Breast epithelium (tissue), 4 donors: Measurements from ENCODE around the gene CENPW. TPM values are rescaled to one million over a fixed set of nuclear protein-coding genes. Genes with fewer than 3 reads are reported as not detected.

Source experiments
- DNase-seq, 2 donors: peaks; one replicate each; pipeline ENCODE4 v3.0.0-alpha.2; 2019; ENCODE audit warnings: low spot score in 2 of 2
- H3K27ac ChIP-seq, 2 donors: fragments of 200-600 bp; sonication (generic) in 1 of 2; one replicate each; pipeline ENCODE4 v1.5.1; 2016 to 2019; ENCODE audit warnings: mild to moderate bottlenecking in 1 of 2
- H3K27me3 ChIP-seq, 2 donors: fragments of 200-600 bp; sonication (generic) in 1 of 2; one replicate each; pipeline versions ENCODE4 v1.5.1 to v1.6.0; 2017 to 2019; ENCODE audit warnings: control low read depth in 1 of 2, mild to moderate bottlenecking in 1 of 2
- H3K36me3 ChIP-seq: fragments of 200-600 bp; one replicate; pipeline ENCODE4 v1.5.1; 2019
- H3K4me1 ChIP-seq, 2 donors: fragments of 200-600 bp; sonication (generic); one replicate each; pipeline ENCODE4 v1.5.1; 2016 to 2019; ENCODE audit warnings: control low read depth in 1 of 2
- H3K4me3 ChIP-seq, 3 donors: fragments of 200-600 bp; sonication (generic); 1 replicate in 2 of 3; 2 replicates in 1 of 3; pipeline ENCODE4 v1.5.1; 2016 to 2019; ENCODE audit warnings: mild to moderate bottlenecking in 3 of 3, moderate library complexity in 2 of 3
- H3K9me3 ChIP-seq, 2 donors: fragments of 200-600 bp; sonication (generic) in 1 of 2; one replicate each; pipeline ENCODE4 v1.5.1; 2016 to 2019; ENCODE audit warnings: control low read depth in 1 of 2
- CTCF ChIP-seq, 3 donors: fragments of 450-650 bp; IDR thresholded peaks; one replicate each; pipeline ENCODE4 v1.5.1; 2016 to 2017; ENCODE audit warnings: antibody characterized with exemption in 3 of 3, mild to moderate bottlenecking in 3 of 3, moderate library complexity in 3 of 3
- POLR2A ChIP-seq: fragments of 450-650 bp; IDR thresholded peaks from one replicate; pipeline ENCODE4 v1.6.1; 2016; ENCODE audit warnings: antibody characterized with exemption, mild to moderate bottlenecking, moderate library complexity
- POLR2AphosphoS5 ChIP-seq, 3 donors: sonication (generic); formaldehyde crosslinking; IDR thresholded peaks; one replicate each; pipeline ENCODE4 v1.6.1; 2017; ENCODE audit warnings: antibody characterized with exemption in 3 of 3
- intact Hi-C: fragments of 100-400 bp; cut with DNase I; formaldehyde crosslinking; loops from one replicate; pipeline ENCODE4 v1.15.1; 2023; ENCODE audit warnings: low total_unique reads
- total RNA-seq, 3 donors: library from RNA; depleted of rRNA; stranded (reverse); fragments of >200 nt; gene quantifications; one replicate each; pipeline ENCODE4 v1.1.0, GENCODE V29; 2016

CENPW gene
- total RNA-seq, 3 donors from 2014 or later = 3.3 to 3.8 TPM; not detected in 1

GRCh38 chr6:126372626-126373025 is 32.7 kb downstream of the CENPW start:
- Histone ChIP-seq H3K4me3 (no peak overlapping the region), H3K36me3 (no peaks in the 10 kb centered on the region), H3K9me3 (peaks cover 0 to 13% of the 10 kb centered on the region in 2 donors), H3K27me3 (no peaks in the 10 kb centered on the region), H3K4me1 (no peaks in the 10 kb centered on the region), H3K27ac (no peak overlapping the region)
- DNase-seq = no peak
- no peak for TF ChIP-seq POLR2AphosphoS5 (IDR thresholded peaks at IDR 0.05)
- intact Hi-C loops = no loop called here

- H3K27ac ChIP-seq = no peak overlapping the region
- peaks cover 0 to 13% of the 10 kb centered on the region in 2 donors for H3K9me3 ChIP-seq
- DNase-seq = no peak
- intact Hi-C loops = no loop called here
- H3K4me3 ChIP-seq = no peak overlapping the region
- no peaks in the 10 kb centered on the region for H3K4me1 ChIP-seq
- no peaks in the 10 kb centered on the region for H3K27me3 ChIP-seq
- no peaks in the 10 kb centered on the region for H3K36me3 ChIP-seq
- TF ChIP-seq POLR2A = no peak
- no peak for TF ChIP-seq CTCF (IDR thresholded peaks at IDR 0.05)
- TF ChIP-seq POLR2AphosphoS5 (IDR thresholded peaks at IDR 0.05) = no peak
Observed at GRCh38 chr6:126373344-126373743, 33.4 kb downstream of the CENPW start.

GRCh38 chr6:126374372-126374771 is 34.5 kb downstream of the CENPW start:
- H3K9me3 ChIP-seq = peaks cover 0 to 13% of the 10 kb centered on the region in 2 donors
- intact Hi-C loops = no loop called here
- H3K4me3 ChIP-seq = no peak overlapping the region
- no peaks in the 10 kb centered on the region for H3K4me1 ChIP-seq
- H3K27ac ChIP-seq = no peak overlapping the region
- H3K27me3 ChIP-seq = no peaks in the 10 kb centered on the region
- H3K36me3 ChIP-seq = no peaks in the 10 kb centered on the region
- no peak for DNase-seq
- no peak for TF ChIP-seq POLR2A
- TF ChIP-seq POLR2AphosphoS5 (IDR thresholded peaks at IDR 0.05) = no peak
- no peak for TF ChIP-seq CTCF (IDR thresholded peaks at IDR 0.05)

- H3K36me3 ChIP-seq = no peaks in the 10 kb centered on the region
- no peak overlapping the region for H3K27ac ChIP-seq
- H3K9me3 ChIP-seq = peaks cover 0 to 13% of the 10 kb centered on the region in 2 donors
- intact Hi-C loops = no loop called here
- no peak for TF ChIP-seq CTCF (IDR thresholded peaks at IDR 0.05)
- TF ChIP-seq POLR2AphosphoS5 (IDR thresholded peaks at IDR 0.05) = no peak
- TF ChIP-seq POLR2A = no peak
- DNase-seq = no peak
- H3K4me3 ChIP-seq = no peak overlapping the region
- no peaks in the 10 kb centered on the region for H3K27me3 ChIP-seq
- no peaks in the 10 kb centered on the region for H3K4me1 ChIP-seq
Observed at GRCh38 chr6:126376682-126377081, 36.8 kb downstream of the CENPW start.

- Histone ChIP-seq H3K36me3 (no peaks in the 10 kb centered on the region), H3K4me3 (no peak overlapping the region), H3K27me3 (no peaks in the 10 kb centered on the region), H3K27ac (no peak overlapping the region), H3K9me3 (peaks cover 0 to 13% of the 10 kb centered on the region in 2 donors), H3K4me1 (no peaks in the 10 kb centered on the region)
- intact Hi-C loops = no loop called here
- TF ChIP-seq POLR2AphosphoS5 (IDR thresholded peaks at IDR 0.05) (no peak), CTCF (IDR thresholded peaks at IDR 0.05) (no peak), POLR2A (no peak)
- DNase-seq = no peak
Observed at GRCh38 chr6:126377594-126378153, 37.8 kb downstream of the CENPW start.
